CD14-positive monocyte (primary cell): ENCODE data around the gene VWA5B1. TPM values are rescaled to one million over a fixed set of nuclear protein-coding genes. Genes with fewer than 3 reads are reported as not detected.
A peak's percentile ranks its signal among the peaks of the same experiment; 100 is the strongest.

Experiments
- DNase-seq, 3 donors: peaks; one replicate each; pipeline ENCODE4 v3.0.0-alpha.2; 2011 to 2022
- H2AFZ ChIP-seq: 2 replicates; pipeline ENCODE4 v1.6.0; 2012; ENCODE audit warnings: mild to moderate bottlenecking, low read depth, low read length, inconsistent platforms; ENCODE audit not compliant: insufficient read depth, poor library complexity, severe bottlenecking
- H3K27ac ChIP-seq, 2 donors: 1 replicate in 1 of 2; 2 replicates in 1 of 2; pipeline ENCODE4 v1.5.1; 2012 to 2013; ENCODE audit warnings: low read length in 2 of 2, control low read depth in 1 of 2, inconsistent platforms in 1 of 2, low read depth in 1 of 2, mild to moderate bottlenecking in 1 of 2
- H3K27me3 ChIP-seq, 2 donors: one replicate each; pipeline versions ENCODE4 v1.6.0 to v1.6.1; 2011 to 2013; ENCODE audit warnings: low read length in 2 of 2; ENCODE audit not compliant: control insufficient read depth in 2 of 2, insufficient read depth in 2 of 2
- H3K36me3 ChIP-seq, 2 donors: replicated peaks in 1 of 2; 1 replicate in 1 of 2; 2 replicates in 1 of 2; pipeline versions ENCODE4 v1.5.1 to v1.6.1; 2012 to 2013; ENCODE audit warnings: low read length in 2 of 2, control low read depth in 1 of 2, inconsistent platforms in 1 of 2, mild to moderate bottlenecking in 1 of 2; ENCODE audit not compliant: insufficient read depth in 2 of 2, control insufficient read depth in 1 of 2
- H3K4me1 ChIP-seq, 2 donors: 1 replicate in 1 of 2; 2 replicates in 1 of 2; pipeline versions ENCODE4 v1.5.1 to v1.6.1; 2012 to 2013; ENCODE audit warnings: low read length in 2 of 2, control low read depth in 1 of 2, inconsistent platforms in 1 of 2, mild to moderate bottlenecking in 1 of 2, moderate library complexity in 1 of 2; ENCODE audit not compliant: insufficient read depth in 2 of 2, control insufficient read depth in 1 of 2
- H3K4me2 ChIP-seq: replicated peaks from 2 replicates; pipeline ENCODE3; 2012; ENCODE audit warnings: low read length, moderate library complexity, mild to moderate bottlenecking; ENCODE audit not compliant: poor library complexity, severe bottlenecking; ENCODE audit errors: extremely low read depth
- H3K4me3 ChIP-seq, 3 experiments: fragments of 200-600 bp in 1 of 3; sonication (generic) in 1 of 3; replicated peaks in 1 of 3; 1 replicate in 2 of 3; 2 replicates in 1 of 3; pipeline ENCODE4 v1.5.1; 2011 to 2013; ENCODE audit warnings: low read length in 3 of 3, mild to moderate bottlenecking in 3 of 3, control low read depth in 2 of 3, low read depth in 2 of 3, inconsistent platforms in 1 of 3, moderate library complexity in 1 of 3
- H3K79me2 ChIP-seq: 2 replicates; pipeline ENCODE4 v1.6.0; 2012; ENCODE audit warnings: mild to moderate bottlenecking, control low read depth, inconsistent platforms, low read length, moderate library complexity; ENCODE audit not compliant: insufficient read depth
- H3K9ac ChIP-seq: 2 replicates; pipeline ENCODE4 v1.6.0; 2017; ENCODE audit warnings: low read length, mild to moderate bottlenecking; ENCODE audit not compliant: insufficient read depth, poor library complexity, severe bottlenecking
- H3K9me3 ChIP-seq, 2 donors: replicated peaks in 1 of 2; 1 replicate in 1 of 2; 2 replicates in 1 of 2; pipeline versions ENCODE4 v1.5.1 to v1.6.1; 2012 to 2013; ENCODE audit warnings: low read length in 2 of 2, control low read depth in 1 of 2; ENCODE audit not compliant: control insufficient read depth in 1 of 2, insufficient read depth in 1 of 2
- H4K20me1 ChIP-seq: 2 replicates; pipeline ENCODE4 v1.6.0; 2012; ENCODE audit warnings: mild to moderate bottlenecking, low read length, control low read depth, moderate library complexity; ENCODE audit not compliant: insufficient read depth
- H3K27ac Mint-ChIP-seq, 7 donors: one replicate each; pipeline ENCODE4 v1.8.0; 2020; ENCODE audit warnings: mild to moderate bottlenecking in 7 of 7, mixed read lengths in 7 of 7, moderate library complexity in 6 of 7, inconsistent platforms in 2 of 7
- H3K27me3 Mint-ChIP-seq, 3 donors: one replicate each; pipeline ENCODE4 v1.8.0; 2021 to 2022; ENCODE audit warnings: low read depth in 3 of 3, mild to moderate bottlenecking in 3 of 3, mixed read lengths in 3 of 3, moderate library complexity in 3 of 3, inconsistent platforms in 1 of 3
- H3K36me3 Mint-ChIP-seq, 2 donors: one replicate each; pipeline ENCODE4 v1.8.0; 2020; ENCODE audit warnings: mixed read lengths in 2 of 2, inconsistent platforms in 1 of 2, mild to moderate bottlenecking in 1 of 2
- H3K4me1 Mint-ChIP-seq: one replicate; pipeline ENCODE4 v1.8.0; 2020; ENCODE audit warnings: mild to moderate bottlenecking, mixed read lengths
- H3K4me3 Mint-ChIP-seq, 2 donors: one replicate each; pipeline ENCODE4 v1.8.0; 2020; ENCODE audit warnings: mild to moderate bottlenecking in 2 of 2, mixed read lengths in 2 of 2, moderate library complexity in 1 of 2
- H3K9me3 Mint-ChIP-seq, 7 donors: one replicate each; pipeline ENCODE4 v1.8.0; 2020 to 2022; ENCODE audit warnings: mixed read lengths in 7 of 7, mild to moderate bottlenecking in 6 of 7, moderate library complexity in 6 of 7, inconsistent platforms in 2 of 7
- CTCF ChIP-seq: fragments of 200-600 bp; IDR thresholded peaks from one replicate; pipeline ENCODE4 v1.8.0; 2022; ENCODE audit warnings: antibody characterized with exemption, mild to moderate bottlenecking
- WGBS: methylation state at CpG from one replicate; pipeline ENCODE4 v1.1.5; 2013; ENCODE audit warnings: missing lambda C conversion rate; ENCODE audit not compliant: insufficient coverage; 5-methylcytosine and 5-hydroxymethylcytosine counted together
- intact Hi-C, 2 donors: fragments of 100-400 bp; cut with micrococcal nuclease; formaldehyde crosslinking; loops; one replicate each; pipeline versions ENCODE4 v1.15.0 to v1.15.1; 2023
- polyA plus RNA-seq, 3 donors: library from polyadenylated mRNA; depleted of rRNA in 1 of 3; unstranded in 2 of 3; stranded (reverse) in 1 of 3; fragments of 300-500 nt in 2 of 3; fragments of >200 nt in 1 of 3; fragmentation: Illumina TruSeq in 2 of 3; gene quantifications; 1 replicate in 2 of 3; 2 replicates in 1 of 3; pipeline ENCODE4 v1.2.3, GENCODE V29; 2012 to 2021

Gene VWA5B1
- polyA plus RNA-seq, 3 donors: not detected

GRCh38 chr1:20371411-20371810 is 80.7 kb downstream of the VWA5B1 start:
- Histone ChIP-seq H3K4me2 (no peak overlapping the region), H3K4me3 (no peak overlapping the region), H3K36me3 (no peaks in the 10 kb centered on the region), H3K27me3 (peaks cover 0 to 34% of the 10 kb centered on the region in 2 donors), H4K20me1 (no peaks in the 10 kb centered on the region), H3K27ac (no peak overlapping the region), H3K9ac (no peak overlapping the region), H3K4me1 (no peaks in the 10 kb centered on the region), H3K79me2 (no peaks in the 10 kb centered on the region), H2AFZ (no peak overlapping the region), H3K9me3 (no peaks in the 10 kb centered on the region)
- Mint-ChIP-seq H3K4me3 (peak overlapping the region in 1 of 2 donors; percentile 40), H3K27ac (no peak overlapping the region), H3K27me3 (peaks cover 26 to 46% (median 43%) of the 10 kb centered on the region in 3 donors), H3K9me3 (peaks cover 0 to 6% (median 2%) of the 10 kb centered on the region in 7 donors), H3K36me3 (no peaks in the 10 kb centered on the region), H3K4me1 (no peaks in the 10 kb centered on the region)
- 35% methylated on average over 3 of the region's 6 CpGs for WGBS
- DNase-seq: no peak
- no peak for TF ChIP-seq CTCF
- intact Hi-C loops: no loop called here

GRCh38 chr1:20371883-20372282 is 81.2 kb downstream of the VWA5B1 start:
- no peak overlapping the region for H3K4me3 ChIP-seq
- H3K27ac Mint-ChIP-seq: no peak overlapping the region
- H3K9ac ChIP-seq: no peak overlapping the region
- peaks cover 0 to 6% (median 2%) of the 10 kb centered on the region in 7 donors for H3K9me3 Mint-ChIP-seq
- WGBS: no CpG with 5 or more reads among the region's 2 CpGs
- H3K36me3 Mint-ChIP-seq: no peaks in the 10 kb centered on the region
- H3K36me3 ChIP-seq: no peaks in the 10 kb centered on the region
- H3K4me1 ChIP-seq: no peaks in the 10 kb centered on the region
- no peaks in the 10 kb centered on the region for H3K79me2 ChIP-seq
- no peak overlapping the region for H3K27ac ChIP-seq
- H2AFZ ChIP-seq: no peak overlapping the region
- intact Hi-C loops: no loop called here
- no peak overlapping the region for H3K4me3 Mint-ChIP-seq
- TF ChIP-seq CTCF: no peak
- peaks cover 24 to 42% (median 39%) of the 10 kb centered on the region in 3 donors for H3K27me3 Mint-ChIP-seq
- H3K9me3 ChIP-seq: no peaks in the 10 kb centered on the region
- H4K20me1 ChIP-seq: no peaks in the 10 kb centered on the region
- H3K4me1 Mint-ChIP-seq: no peaks in the 10 kb centered on the region
- H3K4me2 ChIP-seq: no peak overlapping the region
- no peak for DNase-seq
- peaks cover 0 to 30% of the 10 kb centered on the region in 2 donors for H3K27me3 ChIP-seq
